WTC11 (cell line): ENCODE data around the gene MEGF10. TPM values are rescaled to one million over a fixed set of nuclear protein-coding genes. Genes with fewer than 3 reads are reported as not detected.
A peak's percentile ranks its signal among the peaks of the same experiment; 100 is the strongest.

Experiments used
- ATAC-seq: fragments of 200-7000 bp; cut with Tn5 transposase; 2 replicates; pipeline ENCODE4 v1.10.0; 2021; ENCODE audit warnings: mild to moderate bottlenecking, moderate library complexity
- Bru-seq: library from RNA; stranded (reverse); fragments of 400-500 nt; gene quantifications from one replicate; lab custom pipeline; 2021; lab: Mats Ljungman, UMichigan
- CTCF ChIA-PET: fragments of 300-600 bp; sonication (Branson Sonifier 250); formaldehyde crosslinking; loops from one replicate; lab custom pipeline; 2021; ENCODE audit warnings: antibody characterized with exemption; lab: Charles Lee
- POLR2A ChIA-PET: fragments of 350-600 bp; sonication (Branson Sonifier 250); formaldehyde crosslinking; loops from one replicate; lab custom pipeline; 2021; ENCODE audit warnings: antibody characterized with exemption; lab: Charles Lee
- DNase-seq: peaks from one replicate; pipeline ENCODE4 v3.0.0; 2021; ENCODE audit warnings: low spot score
- H3K27ac Mint-ChIP-seq: 2 replicates; pipeline ENCODE4 v1.8.0; 2021; ENCODE audit warnings: mixed read lengths
- H3K27me3 Mint-ChIP-seq: 2 replicates; pipeline ENCODE4 v1.8.0; 2021; ENCODE audit warnings: low read depth, mild to moderate bottlenecking, moderate library complexity, mixed read lengths
- H3K36me3 Mint-ChIP-seq: 2 replicates; pipeline ENCODE4 v1.8.0; 2021; ENCODE audit warnings: mixed read lengths
- H3K4me1 Mint-ChIP-seq: 2 replicates; pipeline ENCODE4 v1.8.0; 2022; ENCODE audit warnings: mixed read lengths
- H3K4me3 Mint-ChIP-seq: 2 replicates; pipeline ENCODE4 v1.8.0; 2021; ENCODE audit warnings: mild to moderate bottlenecking, moderate library complexity, mixed read lengths
- H3K9me3 Mint-ChIP-seq: 2 replicates; pipeline ENCODE4 v1.8.0; 2021; ENCODE audit warnings: mixed read lengths
- ATF1 ChIP-seq: sonication (generic); formaldehyde crosslinking; IDR thresholded peaks from 2 replicates; pipeline ENCODE4 v1.8.1; 2023; ENCODE audit warnings: mild to moderate bottlenecking, moderate library complexity, missing genetic modification reagents
- CDX4 ChIP-seq: fragments of 250-450 bp; sonication (Bioruptor Pico); IDR thresholded peaks from 2 replicates; pipeline ENCODE4 v1.9.0; 2021; ENCODE audit warnings: moderate library complexity, mild to moderate bottlenecking, inconsistent platforms, borderline replicate concordance
- EMX1 ChIP-seq: fragments of 250-450 bp; sonication (Bioruptor Pico); IDR thresholded peaks from 2 replicates; pipeline ENCODE4 v1.8.0; 2021; ENCODE audit warnings: mild to moderate bottlenecking
- FOXK1 ChIP-seq: sonication (generic); formaldehyde crosslinking; IDR thresholded peaks from 2 replicates; pipeline ENCODE4 v1.8.0; 2022; ENCODE audit warnings: mild to moderate bottlenecking, moderate library complexity, missing genetic modification reagents
- GRHL2 ChIP-seq: fragments of 250-450 bp; sonication (Bioruptor Pico); IDR thresholded peaks from 2 replicates; pipeline ENCODE4 v1.8.0; 2022; ENCODE audit warnings: mild to moderate bottlenecking, moderate library complexity; ENCODE audit not compliant: insufficient replicate concordance, severe bottlenecking
- HMGXB4 ChIP-seq: sonication (generic); formaldehyde crosslinking; IDR thresholded peaks from 2 replicates; pipeline ENCODE4 v1.8.1; 2023; ENCODE audit warnings: mild to moderate bottlenecking, moderate library complexity, missing genetic modification reagents
- MLX ChIP-seq: sonication (generic); formaldehyde crosslinking; IDR thresholded peaks from 2 replicates; pipeline ENCODE4 v1.8.1; 2023; ENCODE audit warnings: mild to moderate bottlenecking, missing genetic modification reagents, moderate library complexity
- NR2C2 ChIP-seq: sonication (generic); formaldehyde crosslinking; IDR thresholded peaks from 2 replicates; pipeline ENCODE4 v1.8.0; 2022; ENCODE audit warnings: mild to moderate bottlenecking, missing genetic modification reagents
- RORB ChIP-seq: fragments of 250-450 bp; sonication (Bioruptor Pico); IDR thresholded peaks from 2 replicates; pipeline ENCODE4 v1.9.0; 2021; ENCODE audit warnings: mild to moderate bottlenecking
- ZNF219 ChIP-seq: sonication (generic); formaldehyde crosslinking; IDR thresholded peaks from 2 replicates; pipeline ENCODE4 v1.8.0; 2023; ENCODE audit warnings: missing genetic modification reagents, mild to moderate bottlenecking, borderline replicate concordance
- ZNF317 ChIP-seq: sonication (generic); formaldehyde crosslinking; IDR thresholded peaks from 2 replicates; pipeline ENCODE4 v1.8.1; 2023; ENCODE audit warnings: low read depth, mild to moderate bottlenecking, moderate library complexity, missing genetic modification reagents, borderline replicate concordance
- ZNF396 ChIP-seq: fragments of 250-450 bp; sonication (Bioruptor Pico); IDR thresholded peaks from 2 replicates; pipeline ENCODE4 v1.8.0; 2021; ENCODE audit warnings: mild to moderate bottlenecking, moderate library complexity, borderline replicate concordance
- ZNF423 ChIP-seq: fragments of 250-450 bp; sonication (Bioruptor Pico); IDR thresholded peaks from 2 replicates; pipeline ENCODE4 v2.1.2; 2022; ENCODE audit warnings: mild to moderate bottlenecking, moderate library complexity
- ZNF512 ChIP-seq: sonication (generic); formaldehyde crosslinking; IDR thresholded peaks from 2 replicates; pipeline ENCODE4 v1.8.1; 2022; ENCODE audit warnings: missing genetic modification reagents, borderline replicate concordance
- long read RNA-seq, 3 experiments: library from RNA in 1 of 3; library from capped mRNA in 1 of 3; library from polyadenylated mRNA in 1 of 3; unstranded in 2 of 3; stranded (forward) in 1 of 3; transcript quantifications; one replicate each; pipeline ENCODE4 v2.0.0, GENCODE V29; 2021
- total RNA-seq: library from RNA; stranded (reverse); gene quantifications from 3 replicates; pipeline ENCODE4 v1.2.3, GENCODE V29; 2021
- TF ChIP-seq, protein P1 (sequence below): sonication (generic); formaldehyde crosslinking; IDR thresholded peaks from 2 replicates; pipeline ENCODE4 v1.8.0; 2023; ENCODE audit warnings: missing genetic modification reagents
- TF ChIP-seq, protein P2 (sequence below): sonication (generic); formaldehyde crosslinking; IDR thresholded peaks from 2 replicates; pipeline ENCODE4 v1.8.0; 2022; ENCODE audit warnings: missing genetic modification reagents
- TF ChIP-seq, protein P3 (sequence below): sonication (generic); formaldehyde crosslinking; IDR thresholded peaks from 2 replicates; pipeline ENCODE4 v1.8.1; 2023; ENCODE audit warnings: mild to moderate bottlenecking, missing genetic modification reagents, borderline replicate concordance
- TF ChIP-seq, protein P4 (sequence below): sonication (generic); formaldehyde crosslinking; IDR thresholded peaks from 2 replicates; pipeline ENCODE4 v1.8.1; 2023; ENCODE audit warnings: mild to moderate bottlenecking, missing genetic modification reagents

MEGF10 gene
- total RNA-seq, result 17.9 to 24.5 TPM (median 20.8 TPM) in 3 replicates
- Bru-seq, nascent RNA, result percentile 71 among the genes with signal in this experiment
- long read RNA-seq, experiment 1, full-length matches to known transcripts, result 38 of 80 reads
- long read RNA-seq, experiment 1, partial matches to known transcripts, result 30 of 80 reads
- long read RNA-seq, experiment 1, other reads (novel, unspliced or antisense), result 12 of 80 reads
- long read RNA-seq, experiment 2, full-length matches to known transcripts, result 4 of 26 reads
- long read RNA-seq, experiment 2, partial matches to known transcripts, result 18 of 26 reads
- long read RNA-seq, experiment 2, other reads (novel, unspliced or antisense), result 4 of 26 reads
- long read RNA-seq, experiment 3, partial matches to known transcripts, result 1 of 2 reads
- long read RNA-seq, experiment 3, other reads (novel, unspliced or antisense), result 1 of 2 reads

- peaks cover 12% of the 10 kb centered on the region for H3K9me3 Mint-ChIP-seq
- H3K4me1 Mint-ChIP-seq, result peaks cover 36% of the 10 kb centered on the region
- peaks cover 11% of the 10 kb centered on the region for H3K36me3 Mint-ChIP-seq
- CTCF ChIA-PET, result interaction anchor here (0.6 to 2.0 kb wide), 12 partner anchors 10 to 203 kb away, joined by 3 to 6 read pairs (median 3); no protein-coding TSS in a partner anchor
- H3K27me3 Mint-ChIP-seq, result no peaks in the 10 kb centered on the region
- ATAC-seq (peak; percentile 86), DNase-seq (peak; percentile 82)
- peak within 1 kb of the TSS; percentile 92 for H3K4me3 Mint-ChIP-seq
- H3K27ac Mint-ChIP-seq, result peak within 1 kb of the TSS; percentile 12
- POLR2A ChIA-PET, result interaction anchor here (1.2 kb wide), 1 partner anchor 53 kb away, joined by 4 read pairs; no protein-coding TSS in a partner anchor
- TF ChIP-seq ZNF512 (CRISPR knock-in tag), result no peak
- TF ChIP-seq RORB (CRISPR knock-in tag), result no peak
- TF ChIP-seq GRHL2 (CRISPR knock-in tag), result no peak
- no peak for TF ChIP-seq ATF1 (CRISPR knock-in tag)
- no peak for TF ChIP-seq EMX1 (CRISPR knock-in tag)
- TF ChIP-seq, protein P1, sequence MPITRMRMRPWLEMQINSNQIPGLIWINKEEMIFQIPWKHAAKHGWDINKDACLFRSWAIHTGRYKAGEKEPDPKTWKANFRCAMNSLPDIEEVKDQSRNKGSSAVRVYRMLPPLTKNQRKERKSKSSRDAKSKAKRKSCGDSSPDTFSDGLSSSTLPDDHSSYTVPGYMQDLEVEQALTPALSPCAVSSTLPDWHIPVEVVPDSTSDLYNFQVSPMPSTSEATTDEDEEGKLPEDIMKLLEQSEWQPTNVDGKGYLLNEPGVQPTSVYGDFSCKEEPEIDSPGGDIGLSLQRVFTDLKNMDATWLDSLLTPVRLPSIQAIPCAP (CRISPR knock-in tag), result no peak
- no peak for TF ChIP-seq NR2C2 (CRISPR knock-in tag)
- TF ChIP-seq MLX (CRISPR knock-in tag), result 0 out of 2 replicates have a peak, but pooled peaks have one; percentile 82
- TF ChIP-seq ZNF396, result no peak
- peak; percentile 31; the same call in 1 of the 2 replicates for TF ChIP-seq FOXK1 (CRISPR knock-in tag)
- TF ChIP-seq, protein P2, sequence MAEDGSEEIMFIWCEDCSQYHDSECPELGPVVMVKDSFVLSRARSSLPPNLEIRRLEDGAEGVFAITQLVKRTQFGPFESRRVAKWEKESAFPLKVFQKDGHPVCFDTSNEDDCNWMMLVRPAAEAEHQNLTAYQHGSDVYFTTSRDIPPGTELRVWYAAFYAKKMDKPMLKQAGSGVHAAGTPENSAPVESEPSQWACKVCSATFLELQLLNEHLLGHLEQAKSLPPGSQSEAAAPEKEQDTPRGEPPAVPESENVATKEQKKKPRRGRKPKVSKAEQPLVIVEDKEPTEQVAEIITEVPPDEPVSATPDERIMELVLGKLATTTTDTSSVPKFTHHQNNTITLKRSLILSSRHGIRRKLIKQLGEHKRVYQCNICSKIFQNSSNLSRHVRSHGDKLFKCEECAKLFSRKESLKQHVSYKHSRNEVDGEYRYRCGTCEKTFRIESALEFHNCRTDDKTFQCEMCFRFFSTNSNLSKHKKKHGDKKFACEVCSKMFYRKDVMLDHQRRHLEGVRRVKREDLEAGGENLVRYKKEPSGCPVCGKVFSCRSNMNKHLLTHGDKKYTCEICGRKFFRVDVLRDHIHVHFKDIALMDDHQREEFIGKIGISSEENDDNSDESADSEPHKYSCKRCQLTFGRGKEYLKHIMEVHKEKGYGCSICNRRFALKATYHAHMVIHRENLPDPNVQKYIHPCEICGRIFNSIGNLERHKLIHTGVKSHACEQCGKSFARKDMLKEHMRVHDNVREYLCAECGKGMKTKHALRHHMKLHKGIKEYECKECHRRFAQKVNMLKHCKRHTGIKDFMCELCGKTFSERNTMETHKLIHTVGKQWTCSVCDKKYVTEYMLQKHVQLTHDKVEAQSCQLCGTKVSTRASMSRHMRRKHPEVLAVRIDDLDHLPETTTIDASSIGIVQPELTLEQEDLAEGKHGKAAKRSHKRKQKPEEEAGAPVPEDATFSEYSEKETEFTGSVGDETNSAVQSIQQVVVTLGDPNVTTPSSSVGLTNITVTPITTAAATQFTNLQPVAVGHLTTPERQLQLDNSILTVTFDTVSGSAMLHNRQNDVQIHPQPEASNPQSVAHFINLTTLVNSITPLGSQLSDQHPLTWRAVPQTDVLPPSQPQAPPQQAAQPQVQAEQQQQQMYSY (CRISPR knock-in tag), result no peak
- no peak for TF ChIP-seq ZNF317 (CRISPR knock-in tag)
- no peak for TF ChIP-seq CDX4
- peak; percentile 96 for TF ChIP-seq HMGXB4 (CRISPR knock-in tag)
- no peak for TF ChIP-seq ZNF219 (CRISPR knock-in tag)
- TF ChIP-seq, protein P3, sequence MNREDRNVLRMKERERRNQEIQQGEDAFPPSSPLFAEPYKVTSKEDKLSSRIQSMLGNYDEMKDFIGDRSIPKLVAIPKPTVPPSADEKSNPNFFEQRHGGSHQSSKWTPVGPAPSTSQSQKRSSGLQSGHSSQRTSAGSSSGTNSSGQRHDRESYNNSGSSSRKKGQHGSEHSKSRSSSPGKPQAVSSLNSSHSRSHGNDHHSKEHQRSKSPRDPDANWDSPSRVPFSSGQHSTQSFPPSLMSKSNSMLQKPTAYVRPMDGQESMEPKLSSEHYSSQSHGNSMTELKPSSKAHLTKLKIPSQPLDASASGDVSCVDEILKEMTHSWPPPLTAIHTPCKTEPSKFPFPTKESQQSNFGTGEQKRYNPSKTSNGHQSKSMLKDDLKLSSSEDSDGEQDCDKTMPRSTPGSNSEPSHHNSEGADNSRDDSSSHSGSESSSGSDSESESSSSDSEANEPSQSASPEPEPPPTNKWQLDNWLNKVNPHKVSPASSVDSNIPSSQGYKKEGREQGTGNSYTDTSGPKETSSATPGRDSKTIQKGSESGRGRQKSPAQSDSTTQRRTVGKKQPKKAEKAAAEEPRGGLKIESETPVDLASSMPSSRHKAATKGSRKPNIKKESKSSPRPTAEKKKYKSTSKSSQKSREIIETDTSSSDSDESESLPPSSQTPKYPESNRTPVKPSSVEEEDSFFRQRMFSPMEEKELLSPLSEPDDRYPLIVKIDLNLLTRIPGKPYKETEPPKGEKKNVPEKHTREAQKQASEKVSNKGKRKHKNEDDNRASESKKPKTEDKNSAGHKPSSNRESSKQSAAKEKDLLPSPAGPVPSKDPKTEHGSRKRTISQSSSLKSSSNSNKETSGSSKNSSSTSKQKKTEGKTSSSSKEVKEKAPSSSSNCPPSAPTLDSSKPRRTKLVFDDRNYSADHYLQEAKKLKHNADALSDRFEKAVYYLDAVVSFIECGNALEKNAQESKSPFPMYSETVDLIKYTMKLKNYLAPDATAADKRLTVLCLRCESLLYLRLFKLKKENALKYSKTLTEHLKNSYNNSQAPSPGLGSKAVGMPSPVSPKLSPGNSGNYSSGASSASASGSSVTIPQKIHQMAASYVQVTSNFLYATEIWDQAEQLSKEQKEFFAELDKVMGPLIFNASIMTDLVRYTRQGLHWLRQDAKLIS (CRISPR knock-in tag), result no peak
- TF ChIP-seq ZNF423 (CRISPR knock-in tag), result peak; percentile 77
- TF ChIP-seq, protein P4, sequence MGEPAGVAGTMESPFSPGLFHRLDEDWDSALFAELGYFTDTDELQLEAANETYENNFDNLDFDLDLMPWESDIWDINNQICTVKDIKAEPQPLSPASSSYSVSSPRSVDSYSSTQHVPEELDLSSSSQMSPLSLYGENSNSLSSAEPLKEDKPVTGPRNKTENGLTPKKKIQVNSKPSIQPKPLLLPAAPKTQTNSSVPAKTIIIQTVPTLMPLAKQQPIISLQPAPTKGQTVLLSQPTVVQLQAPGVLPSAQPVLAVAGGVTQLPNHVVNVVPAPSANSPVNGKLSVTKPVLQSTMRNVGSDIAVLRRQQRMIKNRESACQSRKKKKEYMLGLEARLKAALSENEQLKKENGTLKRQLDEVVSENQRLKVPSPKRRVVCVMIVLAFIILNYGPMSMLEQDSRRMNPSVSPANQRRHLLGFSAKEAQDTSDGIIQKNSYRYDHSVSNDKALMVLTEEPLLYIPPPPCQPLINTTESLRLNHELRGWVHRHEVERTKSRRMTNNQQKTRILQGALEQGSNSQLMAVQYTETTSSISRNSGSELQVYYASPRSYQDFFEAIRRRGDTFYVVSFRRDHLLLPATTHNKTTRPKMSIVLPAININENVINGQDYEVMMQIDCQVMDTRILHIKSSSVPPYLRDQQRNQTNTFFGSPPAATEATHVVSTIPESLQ, result no peak
Measured at GRCh38 chr5:127290019-127290945, at the start of gene MEGF10. MEGF10 (plus strand) TSS chr5:127290796; CDS start chr5:127331309, 40,513 bp downstream.
